ENCODE measurements around the gene ST6GALNAC3. TPM values are rescaled to one million over a fixed set of nuclear protein-coding genes. Genes with fewer than 3 reads are reported as not detected.

Gene ST6GALNAC3
- total RNA-seq, 2 donors from 2014 or later, result 4.6 to 13.3 TPM

DNA sequence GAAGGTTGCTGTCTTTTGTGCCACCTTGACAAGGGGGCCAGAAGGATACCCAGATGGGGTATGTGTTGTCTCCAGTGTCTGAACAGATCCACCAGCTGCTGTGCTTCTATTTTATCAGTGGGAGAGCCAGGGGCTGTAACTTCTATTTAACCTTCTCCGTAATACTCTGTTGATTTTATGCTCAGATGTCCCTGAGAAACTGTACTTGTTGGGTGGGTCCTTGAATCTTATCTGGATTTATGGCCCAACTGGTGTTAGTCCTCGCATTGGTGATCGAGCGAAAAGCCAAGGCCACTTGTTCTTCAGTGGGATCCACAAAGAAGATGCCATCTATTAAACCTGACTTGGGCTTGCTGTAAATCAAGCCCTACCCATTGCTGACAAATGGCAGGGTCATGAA, 56.4 kb downstream of the ST6GALNAC3 start:
- ATAC-seq (no peak), DNase-seq (no peak)
- intact Hi-C loops (cut with DNase I), result no loop called here

DNA sequence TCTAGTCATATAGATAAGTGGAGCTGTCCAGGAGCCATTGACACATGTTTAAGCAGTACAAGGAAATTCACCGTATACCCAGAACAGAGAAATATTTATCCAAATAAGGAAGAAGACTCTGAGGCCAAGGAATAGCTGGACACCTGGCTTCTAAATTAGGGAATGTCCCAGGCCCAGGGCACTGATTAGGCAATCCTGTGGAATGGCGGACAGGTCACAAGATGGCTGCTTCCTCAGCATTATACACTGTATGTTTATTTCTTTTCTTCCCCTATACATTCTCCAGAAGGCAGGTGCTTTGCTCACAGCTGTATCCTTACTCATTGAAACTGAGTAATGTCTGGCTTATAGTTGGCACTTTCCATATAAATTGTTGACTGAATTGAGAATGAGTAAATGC, 59.4 kb downstream of the ST6GALNAC3 start:
- no peak for DNase-seq
- ATAC-seq, result no peak
- intact Hi-C loops (cut with DNase I), result no loop called here

DNA sequence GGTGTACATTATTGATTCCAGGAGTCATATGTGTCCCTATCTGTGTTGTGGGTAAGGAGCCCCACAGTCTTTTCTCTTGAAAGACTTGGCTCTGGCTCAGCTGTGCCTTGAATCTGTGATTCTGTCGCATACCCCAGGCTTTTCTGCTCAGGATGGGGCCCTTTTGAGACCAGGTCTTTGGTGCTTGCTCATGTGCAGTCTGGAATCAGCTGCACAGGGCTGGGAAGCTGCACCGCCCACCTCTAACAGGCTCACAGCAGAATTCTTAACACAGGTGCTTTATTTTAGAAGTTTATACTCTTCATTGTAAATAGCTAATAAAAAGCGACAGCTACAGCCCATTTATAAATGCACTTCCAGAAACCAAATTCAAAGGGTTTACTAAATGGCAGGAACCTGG, 61.3 kb downstream of the ST6GALNAC3 start:
- intact Hi-C loops (cut with DNase I), result no loop called here
- ATAC-seq, result no peak
- no peak for DNase-seq

DNA sequence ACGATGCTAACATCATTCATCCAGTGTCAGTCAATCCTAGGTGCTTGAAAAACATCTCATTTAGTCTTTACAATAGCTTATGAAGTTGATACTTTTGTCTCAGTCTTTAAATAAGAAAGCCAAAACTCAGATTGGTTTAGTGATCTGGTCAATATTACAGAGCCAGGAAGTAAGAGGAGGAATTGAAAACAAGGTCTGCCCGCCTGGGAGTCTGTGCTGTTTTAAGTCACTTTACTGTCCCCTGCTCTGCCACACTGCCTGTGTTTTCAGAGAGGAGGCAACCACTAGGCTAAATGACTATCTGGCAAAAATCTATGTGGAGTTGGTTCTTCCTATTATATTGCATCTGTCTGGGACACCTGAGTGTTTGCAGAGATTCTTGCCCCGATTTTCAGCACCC, 62.3 kb downstream of the ST6GALNAC3 start:
- no peak for ATAC-seq
- no peak for DNase-seq
- intact Hi-C loops (cut with DNase I), result no loop called here

DNA sequence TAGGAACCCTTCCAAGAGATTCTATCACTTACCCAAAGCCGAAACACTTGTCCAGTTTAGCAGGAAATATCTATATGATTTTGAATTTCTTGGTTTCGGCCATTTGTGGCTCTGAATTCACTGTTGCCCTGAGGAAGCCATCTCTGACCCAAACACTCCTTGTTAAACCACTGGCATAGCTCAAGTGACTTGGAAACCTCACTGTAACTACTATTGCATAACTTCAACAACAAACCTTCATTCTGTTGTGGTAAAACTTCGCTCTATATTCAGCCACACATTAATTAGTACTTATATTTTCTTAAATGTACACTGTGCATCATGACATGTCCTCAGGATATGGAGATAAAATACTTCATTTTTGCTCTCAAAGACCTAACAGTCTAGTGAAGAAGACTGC, 63.2 kb downstream of the ST6GALNAC3 start:
- intact Hi-C loops (cut with DNase I), result no loop called here
- DNase-seq (no peak), ATAC-seq (no peak)

DNA sequence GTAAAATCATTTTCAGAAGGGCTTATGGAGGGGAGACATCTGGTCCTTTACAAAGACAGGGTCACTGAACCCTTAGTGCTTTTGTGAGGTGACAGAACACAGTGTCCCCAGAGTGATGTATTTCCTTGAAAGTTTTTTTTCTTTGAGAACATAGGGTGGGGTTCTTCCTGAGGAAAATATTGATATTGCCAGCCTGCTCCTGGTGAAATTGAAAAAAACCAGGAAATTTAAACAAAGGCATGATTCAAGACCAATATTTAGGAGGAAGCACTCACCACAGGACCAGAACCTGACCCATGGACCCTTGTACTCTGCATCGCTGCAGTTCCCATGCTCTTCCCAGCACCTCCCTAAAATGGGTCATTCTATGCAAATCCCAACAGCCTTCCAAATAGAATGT, 63.7 kb downstream of the ST6GALNAC3 start:
- DNase-seq (peak; percentile 52), ATAC-seq (peak; percentile 29 to 85)
- intact Hi-C loops (cut with DNase I), result no loop called here

DNA sequence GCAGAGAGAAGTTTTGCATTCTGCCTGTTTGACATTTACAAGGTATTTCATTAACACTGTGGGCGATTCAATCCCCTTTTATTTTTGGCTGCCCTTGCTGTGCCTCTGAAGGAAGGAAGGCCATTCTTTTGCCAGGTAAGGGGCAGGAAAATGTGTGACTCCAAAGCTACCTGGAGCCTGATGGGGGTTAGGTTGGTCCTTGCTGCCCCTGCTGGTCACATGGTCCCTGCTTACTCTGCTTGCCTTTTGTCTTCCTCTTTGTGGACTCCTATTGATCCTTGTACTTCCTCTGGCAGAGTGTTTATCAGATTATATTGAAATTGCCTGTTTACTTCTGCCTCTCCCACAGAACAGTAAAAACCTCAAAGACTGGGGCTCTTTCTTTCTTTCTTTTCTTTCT, 65.7 kb downstream of the ST6GALNAC3 start:
- ATAC-seq (no peak), DNase-seq (no peak)
- intact Hi-C loops (cut with DNase I), result no loop called here

DNA sequence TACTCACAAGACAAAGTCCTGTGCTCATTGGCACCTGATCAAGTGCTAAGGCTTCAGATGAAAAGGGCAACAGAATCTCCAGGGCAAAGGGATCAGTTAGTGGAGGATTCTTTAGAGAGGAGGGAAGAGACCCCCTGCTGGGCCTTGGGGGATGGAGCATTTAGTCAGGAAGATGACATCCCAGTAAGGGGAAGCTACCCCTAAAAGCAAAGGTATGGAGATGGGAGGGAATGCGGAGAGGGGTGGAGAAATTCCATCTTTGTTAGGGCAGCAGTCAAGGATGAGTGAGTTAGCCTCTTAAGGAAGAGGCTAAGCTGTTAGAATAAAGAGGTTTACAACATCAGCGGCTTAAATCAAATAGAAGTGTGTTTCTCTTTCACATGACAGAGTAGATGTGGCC, 67.4 kb downstream of the ST6GALNAC3 start:
- intact Hi-C loops (cut with DNase I), result no loop called here
- no peak for DNase-seq
- no peak for ATAC-seq

DNA sequence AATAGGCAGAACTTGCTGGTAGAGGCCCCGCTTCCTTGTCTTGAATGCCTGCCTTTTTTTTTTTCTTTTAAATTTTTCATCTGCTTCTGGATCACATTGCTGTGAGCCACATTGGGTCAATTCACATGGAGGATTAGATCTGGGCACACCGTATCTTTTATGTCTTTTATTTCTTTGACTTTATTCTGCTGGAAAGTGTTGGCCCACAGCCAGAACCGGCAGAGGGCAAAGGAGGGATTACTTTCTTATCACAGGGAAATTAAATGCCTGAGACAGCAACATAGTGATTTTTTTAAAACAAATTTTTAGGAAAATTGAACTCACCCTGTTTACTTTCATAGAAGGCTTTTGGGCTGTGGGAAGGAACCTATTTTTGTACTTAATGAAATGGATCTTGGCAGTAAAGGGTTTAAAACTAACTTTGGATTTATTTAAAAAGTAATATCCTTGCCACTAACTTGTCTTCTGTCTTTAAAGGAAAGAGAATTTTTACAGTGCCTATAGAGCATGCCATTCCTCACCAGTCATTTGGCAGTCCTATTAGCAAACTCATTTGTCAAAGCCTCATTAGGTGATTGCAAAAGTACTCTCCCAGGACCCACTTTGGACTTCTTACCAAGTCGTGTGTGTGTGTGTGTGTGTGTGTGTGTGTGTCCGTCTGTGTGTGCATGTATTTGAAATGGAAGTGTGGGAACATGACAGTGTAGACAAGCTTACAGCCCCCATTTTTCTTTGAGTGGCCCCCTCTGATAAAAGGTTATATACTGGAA, 68.4 kb downstream of the ST6GALNAC3 start:
- ATAC-seq (no peak), DNase-seq (peak; percentile 41)
- intact Hi-C loops (cut with DNase I), result no loop called here

DNA sequence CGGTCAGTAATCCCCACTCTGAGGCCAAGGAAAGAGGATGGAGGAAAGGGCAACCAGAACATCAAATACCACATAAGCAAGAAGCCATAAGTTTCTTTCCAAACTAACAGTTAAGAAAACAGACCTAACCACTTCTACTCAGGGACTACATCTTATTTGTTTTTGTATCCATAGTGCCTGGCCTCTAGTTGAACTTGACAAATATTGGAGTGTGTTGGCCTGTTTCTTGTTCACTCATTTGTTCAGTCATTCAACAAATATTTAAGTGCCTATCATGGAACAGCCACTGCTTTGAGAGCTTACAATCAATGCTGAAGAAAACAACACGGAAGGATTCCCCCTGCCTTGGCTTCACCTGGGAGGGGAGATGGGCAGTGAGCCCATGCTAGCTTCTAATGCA, 69.7 kb downstream of the ST6GALNAC3 start:
- no peak for DNase-seq
- ATAC-seq, result no peak
- intact Hi-C loops (cut with DNase I), result no loop called here

DNA sequence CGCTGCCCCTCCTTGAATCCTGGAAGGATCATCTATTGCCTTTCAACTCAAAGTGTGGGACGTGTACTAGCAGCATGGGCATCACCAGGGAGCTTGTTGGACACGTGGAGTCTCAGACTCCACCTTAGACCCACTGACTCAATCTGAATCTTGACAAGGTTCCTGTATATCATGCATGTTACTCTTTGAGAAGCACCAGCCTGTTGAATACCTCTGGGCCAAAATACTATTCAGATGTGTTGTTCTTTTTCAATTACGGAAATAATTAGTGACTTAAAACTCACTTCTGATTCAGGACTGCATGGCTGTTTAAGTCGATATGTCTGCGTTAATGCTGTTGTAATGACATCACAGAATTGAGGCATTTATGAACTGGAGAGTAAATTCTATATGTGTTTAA, 70.8 kb downstream of the ST6GALNAC3 start:
- no peak for DNase-seq
- peak in 1 of 2 donors; percentile 31 for ATAC-seq
- intact Hi-C loops (cut with DNase I), result no loop called here

DNA sequence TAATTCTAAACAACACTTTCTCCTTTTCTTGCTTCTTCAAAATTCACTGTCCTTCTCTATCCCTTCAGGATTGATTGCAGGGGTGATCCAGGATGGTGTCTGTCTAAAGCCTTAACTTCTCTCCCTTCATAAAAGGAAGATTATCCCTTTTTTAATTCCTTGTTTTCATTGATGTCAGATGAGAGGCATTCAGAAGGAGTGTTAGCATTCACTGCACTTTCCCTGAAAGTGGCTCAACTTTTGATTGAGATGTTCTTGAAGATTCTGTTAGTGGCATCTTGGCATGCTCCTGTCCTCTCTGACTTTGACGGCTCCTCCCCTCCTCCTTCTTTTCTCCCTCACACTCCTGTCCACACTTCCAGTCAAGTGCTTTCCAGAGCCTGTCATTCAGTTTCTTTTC, 71.6 kb downstream of the ST6GALNAC3 start:
- DNase-seq (no peak), ATAC-seq (no peak)
- intact Hi-C loops (cut with DNase I), result no loop called here

DNA sequence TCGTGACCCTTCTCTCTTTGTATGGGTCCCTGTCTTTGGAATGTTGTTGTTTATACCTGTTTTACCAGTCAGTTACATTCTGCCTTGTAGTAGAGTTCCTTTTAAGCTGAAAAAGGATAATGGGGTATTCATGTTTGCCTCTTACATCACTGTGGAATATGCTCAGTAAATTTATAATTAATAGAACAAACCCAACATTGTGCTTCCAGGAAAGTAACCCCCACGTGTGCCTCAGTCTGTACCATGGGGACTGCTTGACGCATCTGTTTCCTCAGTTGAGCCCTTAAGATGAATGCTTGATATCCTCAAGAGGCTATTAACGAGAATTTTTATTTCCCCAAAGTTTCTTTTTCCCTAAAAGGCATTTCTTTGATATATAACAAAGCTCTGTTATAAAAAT, 73.4 kb downstream of the ST6GALNAC3 start:
- intact Hi-C loops (cut with DNase I), result no loop called here
- ATAC-seq (no peak), DNase-seq (no peak)

DNA sequence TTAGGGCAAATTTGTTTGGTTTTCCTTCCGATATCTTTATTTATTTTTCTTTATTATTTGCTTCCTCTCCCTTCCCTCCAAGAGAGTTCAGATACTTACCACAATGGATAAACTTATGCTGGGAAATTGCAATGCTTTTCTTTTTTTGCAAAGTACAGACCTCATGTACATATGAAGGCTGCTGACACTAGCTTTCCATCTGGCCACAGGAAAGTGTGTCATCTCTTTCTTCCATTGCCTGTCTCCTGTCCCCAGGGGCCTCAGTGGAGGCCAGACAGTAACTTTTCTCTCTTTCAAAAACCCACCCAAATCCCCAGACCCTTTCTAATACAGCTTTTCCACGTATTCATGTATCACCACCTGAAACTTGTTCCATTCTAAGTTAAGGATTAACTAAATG, 73.9 kb downstream of the ST6GALNAC3 start:
- no peak for ATAC-seq
- intact Hi-C loops (cut with DNase I), result no loop called here
- DNase-seq, result no peak

DNA sequence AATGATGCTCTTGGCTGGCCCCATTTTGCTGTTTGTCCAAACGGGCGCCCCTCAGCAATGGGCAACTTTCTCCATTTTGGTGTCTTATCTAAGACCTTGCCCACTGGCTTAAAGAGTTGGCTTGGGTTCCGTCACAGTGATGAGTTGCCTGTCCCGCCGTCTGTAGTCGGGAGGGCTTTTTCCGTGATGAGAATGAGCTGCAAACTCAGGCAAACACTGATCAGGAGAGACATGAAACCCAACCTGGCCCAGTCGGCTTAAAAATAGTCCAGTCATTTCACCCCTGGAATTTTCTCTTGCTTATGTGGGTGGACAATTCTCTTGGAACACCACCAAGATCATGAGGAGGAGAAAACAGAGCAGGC, 79.3 kb downstream of the ST6GALNAC3 start:
- no peak for ATAC-seq
- intact Hi-C loops (cut with DNase I), result loop anchor here (5.0 to 10.0 kb wide), 3 partner anchors 119 to 988 kb away; no protein-coding TSS in a partner anchor
- DNase-seq, result no peak

DNA sequence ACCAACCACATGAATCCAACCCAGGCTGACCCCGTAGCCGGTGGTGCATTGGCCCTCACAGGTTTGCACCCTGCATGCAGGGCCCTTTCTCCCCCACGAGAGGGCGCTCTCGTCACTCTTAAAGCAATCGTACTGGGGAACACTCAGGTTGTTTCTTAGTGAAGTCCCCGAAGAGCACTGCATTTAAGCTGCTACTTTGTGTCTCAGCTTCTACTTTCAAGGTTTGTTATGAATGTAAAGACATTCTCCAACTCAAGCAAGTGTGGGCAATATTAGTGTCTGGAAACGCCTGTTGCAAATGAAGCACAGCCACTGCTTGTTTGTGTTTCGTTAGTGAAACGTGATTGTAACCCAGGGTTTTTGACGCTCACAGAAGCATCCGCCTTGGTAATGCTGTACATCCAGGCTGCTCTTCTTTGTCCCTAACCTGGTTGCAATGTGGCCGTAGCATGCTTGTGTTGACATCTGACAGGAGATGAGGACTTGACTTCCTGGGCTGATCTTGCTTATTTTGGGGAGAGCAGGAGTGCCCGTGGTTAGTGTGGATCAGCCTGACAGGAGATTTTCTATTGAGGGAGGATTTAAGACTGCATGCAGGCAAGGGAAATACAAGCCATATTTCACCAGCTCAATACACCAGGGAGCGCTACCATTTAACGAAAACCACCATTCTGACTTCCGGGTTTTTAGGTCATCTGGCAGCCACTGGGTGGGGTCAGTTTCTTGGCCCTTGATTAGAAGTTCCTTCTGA, 79.8 kb downstream of the ST6GALNAC3 start:
- ATAC-seq (peak; percentile 90 to 94), DNase-seq (peak; percentile 76)
- intact Hi-C loops (cut with DNase I), result loop anchor here (5.0 to 10.0 kb wide), 3 partner anchors 120 to 988 kb away; no protein-coding TSS in a partner anchor

DNA sequence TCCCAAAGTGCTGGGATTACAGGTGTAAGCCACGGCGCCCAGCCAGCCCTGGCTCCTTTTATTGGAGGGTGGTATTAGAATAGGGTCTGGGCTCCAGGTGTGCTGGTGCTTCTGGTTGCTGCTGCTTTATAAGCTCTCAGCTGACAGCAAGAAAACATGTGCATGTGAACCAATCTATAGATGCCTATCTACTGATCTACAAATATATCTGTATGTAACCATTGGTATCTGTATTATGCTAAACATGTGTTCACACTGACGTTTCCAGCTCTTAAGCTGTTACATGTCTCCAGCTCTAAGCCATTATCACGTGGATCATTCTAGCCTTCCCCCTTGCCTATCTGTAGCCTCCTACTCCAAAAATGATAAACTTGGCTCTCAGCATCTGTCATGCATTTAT, 82.4 kb downstream of the ST6GALNAC3 start:
- ATAC-seq (no peak), DNase-seq (no peak)
- intact Hi-C loops (cut with DNase I), result loop anchor here (10.0 kb wide), 2 partner anchors 122 to 968 kb away; no protein-coding TSS in a partner anchor

DNA sequence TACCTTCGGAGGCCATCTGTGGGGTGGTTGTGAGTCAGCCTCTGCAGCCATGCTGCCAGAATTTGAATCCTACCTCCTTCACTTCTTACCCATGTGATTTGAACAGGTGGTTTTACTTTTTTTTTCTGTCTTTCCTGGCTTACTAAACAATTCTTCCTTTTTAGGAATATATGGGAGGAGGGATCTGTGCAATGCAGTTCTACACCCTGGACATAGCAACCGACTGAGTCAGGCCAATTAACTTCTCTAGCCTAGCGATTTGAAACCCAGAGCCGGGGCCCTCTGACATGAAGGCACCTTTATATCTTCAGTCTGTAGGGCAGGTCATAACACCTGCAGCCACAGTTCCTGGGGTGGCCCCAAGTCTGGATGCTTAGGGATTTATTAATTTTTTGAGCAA, 83.6 kb downstream of the ST6GALNAC3 start:
- intact Hi-C loops (cut with DNase I), result loop anchor here (10.0 kb wide), 2 partner anchors 123 to 967 kb away; no protein-coding TSS in a partner anchor
- ATAC-seq, result peak in 1 of 2 donors; percentile 33

DNA sequence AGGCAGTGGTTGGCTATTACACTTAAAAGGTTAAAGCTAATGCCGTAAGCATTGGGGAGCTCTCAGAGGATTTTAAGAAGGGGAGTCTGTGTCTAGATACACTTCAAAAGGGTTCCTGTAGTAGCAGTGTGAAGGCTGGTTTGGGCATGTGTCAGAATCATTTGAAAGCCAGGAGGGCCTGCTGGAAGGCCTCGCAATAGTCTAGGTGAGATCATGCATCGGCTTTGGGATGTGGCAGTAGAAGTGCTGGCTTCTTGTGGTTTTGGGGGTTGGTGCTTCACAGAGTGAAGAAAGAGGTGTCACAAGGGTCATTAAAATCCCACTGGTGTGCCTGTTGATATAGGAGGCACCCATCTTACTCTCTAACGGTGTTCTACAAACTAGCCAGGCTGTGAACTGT, 85.7 kb downstream of the ST6GALNAC3 start:
- DNase-seq (no peak), ATAC-seq (no peak)
- intact Hi-C loops (cut with DNase I), result no loop called here

More for the DNA sequence above, 83.6 kb downstream of the ST6GALNAC3 start:
- DNase-seq, result no peak

DNA sequence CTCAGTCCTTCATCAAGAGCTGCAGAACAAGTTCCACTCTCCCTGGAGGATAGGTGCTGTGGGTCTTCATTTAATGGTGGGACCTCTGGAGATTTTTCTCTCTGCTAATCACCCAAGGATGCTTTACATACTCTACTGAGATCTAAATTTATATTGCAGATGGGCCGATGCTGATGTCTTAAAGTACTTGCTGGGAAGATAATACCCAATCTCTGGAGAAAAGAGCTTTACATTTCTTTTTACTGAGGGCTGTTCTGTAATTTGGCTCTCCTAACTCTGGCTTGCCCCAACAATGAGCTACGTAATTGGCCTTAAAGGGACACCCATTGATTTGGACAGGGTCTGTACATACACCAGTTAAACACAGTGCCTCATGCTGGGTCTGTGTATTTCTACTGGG, 86.9 kb downstream of the ST6GALNAC3 start:
- ATAC-seq, result no peak

DNA sequence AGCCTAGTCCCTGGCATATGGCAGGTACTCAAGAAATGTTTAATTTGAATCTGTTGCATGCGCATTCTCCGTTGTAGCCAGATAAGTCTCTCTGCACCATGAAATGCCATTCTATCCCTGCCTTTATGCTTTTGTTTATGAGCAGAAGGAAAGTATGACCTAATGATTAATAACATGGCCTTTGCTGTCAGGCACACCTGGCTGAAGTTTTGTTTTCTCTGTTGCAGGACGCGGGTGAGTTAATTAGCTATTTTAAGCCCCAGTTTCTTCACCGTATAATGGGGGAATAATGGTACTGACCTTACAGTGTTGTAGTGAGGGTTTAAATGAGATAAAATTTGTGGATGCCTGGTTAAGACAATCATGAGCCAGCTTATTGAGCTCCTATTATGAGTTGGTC, 87.7 kb downstream of the ST6GALNAC3 start:
- ATAC-seq (no peak), DNase-seq (no peak)
- intact Hi-C loops (cut with DNase I), result no loop called here

More for the DNA sequence above, 86.9 kb downstream of the ST6GALNAC3 start:
- intact Hi-C loops (cut with DNase I), result no loop called here
- DNase-seq, result no peak

All from left cardiac atrium (tissue), 4 donors.